ENCODE measurements around the gene ACTL6B. TPM values are rescaled to one million over a fixed set of nuclear protein-coding genes. Genes with fewer than 3 reads are reported as not detected.

Gene ACTL6B
- total and polyA plus RNA-seq, 2 of the 13 experiments (the other 11 are each of a cell fraction or from before 2014, with no cell fraction given), result not detected

DNA sequence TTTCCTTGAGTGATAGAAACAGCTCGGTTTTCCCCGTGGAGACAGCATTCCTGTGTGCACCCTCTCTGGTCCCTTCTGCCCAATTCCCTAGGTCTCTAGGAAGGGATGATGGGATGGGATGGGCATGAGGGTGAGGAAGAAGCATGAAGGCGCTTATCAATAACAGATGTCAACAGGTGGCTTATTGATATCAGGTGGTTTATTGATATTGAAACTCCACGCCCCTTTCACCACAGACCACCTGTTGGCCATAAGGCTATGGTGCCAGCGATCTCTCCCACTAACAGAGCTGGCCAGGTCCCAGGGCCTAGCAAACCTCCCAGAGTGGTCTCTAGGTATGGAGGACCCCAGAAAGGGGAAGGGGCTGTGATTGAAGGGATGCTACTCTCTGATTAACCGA lies 36.0 kb downstream of the ACTL6B start:
- no peak overlapping the region for H3K27ac ChIP-seq (ENCODE audit: extremely low read length, insufficient read depth, low read length)
- in situ Hi-C loops (cut with HindIII; ENCODE audit: extremely low pct_ligation_motif_present, low pct_unique_long_range_greater_than_20kb), result no loop called here
- FAIRE-seq (no peak), ATAC-seq (no peak), DNase-seq (ENCODE audit: low spot score) (no peak)
- no peaks in the 10 kb centered on the region for H4K20me1 ChIP-seq (ENCODE audit: insufficient read depth, low read length)
- intact Hi-C loops (cut with micrococcal nuclease; ENCODE audit: unreplicated experiment), result no loop called here
- H3K36me3 ChIP-seq (replicated peaks in 1 of 2; ENCODE audit: control insufficient read depth in 1 of 2, insufficient read depth in 2 of 2, low read length in 2 of 2), result 0 out of 5 replicates have a peak, but pooled peaks cover 0 to 4% of the 10 kb centered on the region in 2 experiments
- POLR2A ChIA-PET, result interaction anchor here (1.0 to 2.7 kb wide), 4 partner anchors 8 to 34 kb away, joined by 3 to 20 read pairs (median 4); partner anchors contain the start of genes FBXO24, LRCH4 and MOSPD3
- no peak overlapping the region for H3K4me2 ChIP-seq (ENCODE audit: low read depth, low read length)
- no TSS peak for BruUV-seq (replicated peaks)
- CTCF ChIA-PET (ENCODE audit: low intra/inter-chr PET ratio, low total read pairs), result no interaction called here
- no peaks in the 10 kb centered on the region for H3K27me3 ChIP-seq (ENCODE audit: control insufficient read depth in 1 of 2, insufficient read depth in 2 of 2, low read length in 2 of 2)
- no peaks in the 10 kb centered on the region for H3K9me3 ChIP-seq (ENCODE audit: low read length)
- 96% methylated on average over 6 of the region's 6 CpGs for WGBS (ENCODE audit: low lambda C conversion rate)
- no peak overlapping the region for H3K9ac ChIP-seq (ENCODE audit: insufficient read depth, low read depth, low read length)
- H3K4me1 ChIP-seq (ENCODE audit: insufficient read depth, low read length), result peaks cover 21% of the 10 kb centered on the region
- H3K79me2 ChIP-seq (ENCODE audit: insufficient read depth, low read length), result no peaks in the 10 kb centered on the region
- no peak for TF ChIP-seq CBX1 (IDR thresholded peaks at IDR 0.05; ENCODE audit: low read depth)
- TF ChIP-seq IKZF5 (CRISPR knock-in tag; IDR thresholded peaks at IDR 0.05), result no peak
- no peak for TF ChIP-seq ZNF101 (CRISPR knock-in tag; IDR thresholded peaks at IDR 0.05; ENCODE audit: borderline replicate concordance, low read depth)
- no peak for TF ChIP-seq NONO (IDR thresholded peaks at IDR 0.05)
- 0 out of 2 replicates have a peak, but pooled peaks have one; percentile 18 for TF ChIP-seq NONO (CRISPR knock-in tag; conservative IDR thresholded peaks at IDR 0.05)
- no peak for TF ChIP-seq NFIC (IDR thresholded peaks at IDR 0.05; ENCODE audit: low read length)
- TF ChIP-seq, protein P1, sequence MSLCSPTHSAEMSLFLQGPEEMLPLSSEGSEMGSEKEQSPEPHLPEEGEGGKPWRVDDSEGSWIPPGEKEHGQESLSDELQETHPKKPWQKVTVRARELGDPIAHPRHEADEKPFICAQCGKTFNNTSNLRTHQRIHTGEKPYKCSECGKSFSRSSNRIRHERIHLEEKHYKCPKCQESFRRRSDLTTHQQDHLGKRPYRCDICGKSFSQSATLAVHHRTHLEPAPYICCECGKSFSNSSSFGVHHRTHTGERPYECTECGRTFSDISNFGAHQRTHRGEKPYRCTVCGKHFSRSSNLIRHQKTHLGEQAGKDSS (CRISPR knock-in tag; IDR thresholded peaks at IDR 0.05; ENCODE audit: borderline replicate concordance, low read depth), result no peak
- no peak for TF ChIP-seq IKZF1 (IDR thresholded peaks at IDR 0.05)
- no peak overlapping the region for H3K4me3 ChIP-seq (replicated peaks in 1 of 3; ENCODE audit: insufficient read depth in 1 of 3, low read depth in 2 of 3, low read length in 3 of 3)
- no peak overlapping the region for H2AFZ ChIP-seq (ENCODE audit: low read length)
